Measurements from ENCODE around the gene PSMD9. TPM values are rescaled to one million over a fixed set of nuclear protein-coding genes. Genes with fewer than 3 reads are reported as not detected.
"Not testable (repeated sequence)": the region's sequence is repeated elsewhere in the genome, so short reads cannot be mapped to it uniquely, and the experiment has no call there.

The PSMD9 gene
- polyA plus RNA-seq, 1 donor (not counting 4 experiments of a cell fraction or from before 2014, with no cell fraction given): 84.8 TPM

DNA sequence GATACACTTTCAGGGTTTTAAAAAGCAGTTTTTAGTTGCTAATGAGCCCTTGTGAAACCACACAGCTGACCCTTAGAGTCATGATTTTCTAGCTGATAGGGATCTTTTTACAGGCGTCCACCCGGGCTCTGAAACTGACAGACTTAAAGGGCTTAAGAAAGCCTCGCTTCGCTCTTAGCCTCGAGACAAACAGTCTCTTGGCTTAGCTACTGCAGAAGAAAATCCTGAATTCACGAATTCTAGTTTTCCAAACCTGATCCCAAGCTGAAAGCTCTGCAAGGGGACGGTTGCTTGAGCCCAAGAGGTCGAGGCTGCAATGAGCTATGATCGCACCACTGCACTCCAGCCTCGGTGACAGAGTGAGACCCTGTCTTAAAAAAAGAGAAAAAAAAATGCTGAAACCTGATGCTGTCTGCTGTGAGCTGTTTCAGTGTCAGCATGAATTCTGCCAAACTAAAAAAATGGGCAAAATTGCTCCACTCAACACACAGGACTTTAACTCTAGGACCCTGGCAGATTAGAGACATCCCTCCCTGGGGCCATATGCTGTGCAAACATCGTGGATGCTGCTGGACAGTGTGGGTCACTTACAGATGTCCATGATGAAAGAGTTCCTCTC lies 26.8 kb upstream of the PSMD9 start:
- H3K9ac ChIP-seq (ENCODE audit: control insufficient read depth, extremely low read depth, insufficient read depth, low read length): no peak overlapping the region
- no peak overlapping the region for H3K4me3 ChIP-seq (ENCODE audit: control insufficient read depth in 2 of 3, extremely low read depth in 1 of 3, insufficient read depth in 2 of 3, low read depth in 1 of 3, low read length in 3 of 3)
- FAIRE-seq (no peak), DNase-seq (ENCODE audit: low read depth, low spot score) (no peak)
- no peaks in the 10 kb centered on the region for H4K20me1 ChIP-seq (ENCODE audit: control insufficient read depth, extremely low read depth, insufficient read depth, low read length)
- peaks cover 6% of the 10 kb centered on the region for H3K4me1 ChIP-seq (ENCODE audit: control insufficient read depth, extremely low read depth, insufficient read depth, low read length)
- no peaks in the 10 kb centered on the region for H3K9me1 ChIP-seq (ENCODE audit: control insufficient read depth, extremely low read depth, insufficient read depth, low read length)
- no peaks in the 10 kb centered on the region for H3K79me2 ChIP-seq (ENCODE audit: control insufficient read depth, insufficient read depth, low read length)
- H3K27ac ChIP-seq (ENCODE audit: control insufficient read depth, insufficient read depth, low read length): no peak overlapping the region
- H3K27me3 ChIP-seq (ENCODE audit: control insufficient read depth, extremely low read depth, insufficient read depth, low read length): no peaks in the 10 kb centered on the region
- TF ChIP-seq, protein P1, sequence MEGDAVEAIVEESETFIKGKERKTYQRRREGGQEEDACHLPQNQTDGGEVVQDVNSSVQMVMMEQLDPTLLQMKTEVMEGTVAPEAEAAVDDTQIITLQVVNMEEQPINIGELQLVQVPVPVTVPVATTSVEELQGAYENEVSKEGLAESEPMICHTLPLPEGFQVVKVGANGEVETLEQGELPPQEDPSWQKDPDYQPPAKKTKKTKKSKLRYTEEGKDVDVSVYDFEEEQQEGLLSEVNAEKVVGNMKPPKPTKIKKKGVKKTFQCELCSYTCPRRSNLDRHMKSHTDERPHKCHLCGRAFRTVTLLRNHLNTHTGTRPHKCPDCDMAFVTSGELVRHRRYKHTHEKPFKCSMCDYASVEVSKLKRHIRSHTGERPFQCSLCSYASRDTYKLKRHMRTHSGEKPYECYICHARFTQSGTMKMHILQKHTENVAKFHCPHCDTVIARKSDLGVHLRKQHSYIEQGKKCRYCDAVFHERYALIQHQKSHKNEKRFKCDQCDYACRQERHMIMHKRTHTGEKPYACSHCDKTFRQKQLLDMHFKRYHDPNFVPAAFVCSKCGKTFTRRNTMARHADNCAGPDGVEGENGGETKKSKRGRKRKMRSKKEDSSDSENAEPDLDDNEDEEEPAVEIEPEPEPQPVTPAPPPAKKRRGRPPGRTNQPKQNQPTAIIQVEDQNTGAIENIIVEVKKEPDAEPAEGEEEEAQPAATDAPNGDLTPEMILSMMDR (optimal IDR thresholded peaks at IDR 0.05 in 1 of 3, IDR thresholded peaks at IDR 0.05 in 1 of 3, conservative IDR thresholded peaks at IDR 0.05 in 1 of 3; ENCODE audit: extremely low read depth in 1 of 3, insufficient read depth in 2 of 3, low read length in 3 of 3): no peak
- no peaks in the 10 kb centered on the region for H3K9me3 ChIP-seq (ENCODE audit: control insufficient read depth, low read depth, low read length)
- dilution Hi-C loops (cut with MboI; ENCODE audit: extremely low pct_ligation_motif_present, low sequenced_read_pairs): no loop called here
- H3K36me3 ChIP-seq (ENCODE audit: control insufficient read depth in 2 of 2, extremely low read depth in 1 of 2, insufficient read depth in 2 of 2, low read length in 2 of 2): no peaks in the 10 kb centered on the region
- H3K4me2 ChIP-seq (ENCODE audit: control insufficient read depth, extremely low read depth, insufficient read depth, low read depth, low read length): no peak overlapping the region
- no peak overlapping the region for H2AFZ ChIP-seq (ENCODE audit: control insufficient read depth, low read length)

DNA sequence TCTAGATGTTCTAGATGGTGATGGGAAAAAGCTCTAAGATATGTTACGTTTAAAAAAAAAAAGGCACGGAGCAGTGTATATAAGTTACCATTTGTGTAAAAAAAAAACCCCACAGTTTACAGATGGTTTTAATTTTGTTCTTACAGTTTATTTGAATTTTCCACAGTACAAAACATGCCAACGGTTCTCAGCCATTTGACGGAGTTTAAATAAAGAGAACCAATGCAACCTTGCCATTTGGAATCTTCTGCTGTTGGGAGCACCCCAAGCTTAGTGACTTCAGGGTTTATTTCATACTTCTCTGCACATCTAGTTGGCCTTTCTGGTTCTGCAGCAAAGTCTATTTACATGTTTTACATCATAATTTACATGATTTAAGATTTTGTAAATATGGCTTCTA lies 22.3 kb upstream of the PSMD9 start:
- Histone ChIP-seq H3K27ac (ENCODE audit: control insufficient read depth, insufficient read depth, low read length) (no peak overlapping the region), H3K79me2 (ENCODE audit: control insufficient read depth, insufficient read depth, low read length) (no peaks in the 10 kb centered on the region), H2AFZ (ENCODE audit: control insufficient read depth, low read length) (no peak overlapping the region), H3K4me3 (ENCODE audit: control insufficient read depth in 2 of 3, extremely low read depth in 1 of 3, insufficient read depth in 2 of 3, low read depth in 1 of 3, low read length in 3 of 3) (no peak overlapping the region), H4K20me1 (ENCODE audit: control insufficient read depth, extremely low read depth, insufficient read depth, low read length) (no peaks in the 10 kb centered on the region), H3K4me1 (ENCODE audit: control insufficient read depth, extremely low read depth, insufficient read depth, low read length) (no peaks in the 10 kb centered on the region), H3K27me3 (ENCODE audit: control insufficient read depth, extremely low read depth, insufficient read depth, low read length) (no peaks in the 10 kb centered on the region), H3K4me2 (ENCODE audit: control insufficient read depth, extremely low read depth, insufficient read depth, low read depth, low read length) (no peak overlapping the region), H3K9ac (ENCODE audit: control insufficient read depth, extremely low read depth, insufficient read depth, low read length) (no peak overlapping the region), H3K9me1 (ENCODE audit: control insufficient read depth, extremely low read depth, insufficient read depth, low read length) (no peaks in the 10 kb centered on the region), H3K9me3 (ENCODE audit: control insufficient read depth, low read depth, low read length) (no peaks in the 10 kb centered on the region), H3K36me3 (ENCODE audit: control insufficient read depth in 2 of 2, extremely low read depth in 1 of 2, insufficient read depth in 2 of 2, low read length in 2 of 2) (no peaks in the 10 kb centered on the region)
- TF ChIP-seq, protein P1 (optimal IDR thresholded peaks at IDR 0.05 in 1 of 3, IDR thresholded peaks at IDR 0.05 in 1 of 3, conservative IDR thresholded peaks at IDR 0.05 in 1 of 3; ENCODE audit: extremely low read depth in 1 of 3, insufficient read depth in 2 of 3, low read length in 3 of 3): no peak
- no peak for TF ChIP-seq EZH2 (IDR thresholded peaks at IDR 0.05; ENCODE audit: low read length)
- FAIRE-seq (no peak), DNase-seq (ENCODE audit: low read depth, low spot score) (no peak)
- dilution Hi-C loops (cut with MboI; ENCODE audit: extremely low pct_ligation_motif_present, low sequenced_read_pairs): no loop called here

DNA sequence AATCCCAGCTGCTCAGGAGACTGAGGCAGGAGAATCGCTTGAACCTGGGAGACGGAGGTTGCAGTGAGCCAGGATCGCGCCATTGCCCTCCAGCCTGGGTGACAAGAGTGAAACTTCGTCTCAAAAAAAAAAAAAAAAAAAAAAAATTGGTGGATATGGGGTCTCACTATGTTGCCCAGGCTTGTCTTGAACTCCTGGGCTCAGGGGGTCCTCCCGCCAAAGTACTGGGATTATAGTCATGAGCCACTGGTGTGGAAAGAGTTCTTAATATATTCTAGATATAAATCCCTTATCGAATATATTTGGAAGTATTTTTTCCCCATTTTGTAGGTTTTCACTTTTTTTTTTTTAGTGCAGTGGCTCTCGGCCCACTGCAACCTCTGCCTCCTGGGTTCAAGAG lies 19.4 kb upstream of the PSMD9 start:
- dilution Hi-C loops (cut with MboI; ENCODE audit: extremely low pct_ligation_motif_present, low sequenced_read_pairs); H3K4me2 ChIP-seq (ENCODE audit: control insufficient read depth, extremely low read depth, insufficient read depth, low read depth, low read length): not testable (repeated sequence)

More for the DNA sequence above, 19.4 kb upstream of the PSMD9 start:
- H3K4me3 ChIP-seq (ENCODE audit: control insufficient read depth in 2 of 3, extremely low read depth in 1 of 3, insufficient read depth in 2 of 3, low read depth in 1 of 3, low read length in 3 of 3); H3K36me3 ChIP-seq (ENCODE audit: control insufficient read depth in 2 of 2, extremely low read depth in 1 of 2, insufficient read depth in 2 of 2, low read length in 2 of 2); DNase-seq (ENCODE audit: low read depth, low spot score); H3K79me2 ChIP-seq (ENCODE audit: control insufficient read depth, insufficient read depth, low read length); H3K9me3 ChIP-seq (ENCODE audit: control insufficient read depth, low read depth, low read length); H3K27me3 ChIP-seq (ENCODE audit: control insufficient read depth, extremely low read depth, insufficient read depth, low read length); H3K27ac ChIP-seq (ENCODE audit: control insufficient read depth, insufficient read depth, low read length); H4K20me1 ChIP-seq (ENCODE audit: control insufficient read depth, extremely low read depth, insufficient read depth, low read length); H3K4me1 ChIP-seq (ENCODE audit: control insufficient read depth, extremely low read depth, insufficient read depth, low read length); H3K9me1 ChIP-seq (ENCODE audit: control insufficient read depth, extremely low read depth, insufficient read depth, low read length); H2AFZ ChIP-seq (ENCODE audit: control insufficient read depth, low read length); H3K9ac ChIP-seq (ENCODE audit: control insufficient read depth, extremely low read depth, insufficient read depth, low read length); FAIRE-seq: not testable (repeated sequence)
